Stimulated activated CD4-positive, alpha-beta T cell treated with anti-CD3 and anti-CD28 coated beads, Interleukin-1b, Interleukin-23, amount 100 ng/mL, for 48 hours (primary cell): ENCODE data around the gene RRAD.
"Not testable (repeated sequence)": the region's sequence is repeated elsewhere in the genome, so short reads cannot be mapped to it uniquely, and the experiment has no call there.

Source experiments
- DNase-seq: peaks from one replicate; pipeline ENCODE4 v3.0.0-alpha.2; 2020

The RRAD gene

GRCh38 chr16:66925322-66925840 is at the start of gene RRAD:
Gene RRAD, minus strand, starts transcription at chr16:66925535. Its CDS starts 356 bp downstream, at chr16:66925179.
- no peak for DNase-seq

- peak; percentile 72 for DNase-seq
Observed at GRCh38 chr16:66974932-66975246, 49.6 kb upstream of the RRAD start.

- DNase-seq: not testable (repeated sequence)
Observed at GRCh38 chr16:66974156-66974931, 49.0 kb upstream of the RRAD start.

GRCh38 chr16:66973716-66974115 is 48.4 kb upstream of the RRAD start:
- no peak for DNase-seq

- DNase-seq: no peak
Observed at GRCh38 chr16:66972983-66973382, 47.6 kb upstream of the RRAD start.

GRCh38 chr16:66970775-66971720 is 45.7 kb upstream of the RRAD start:
- DNase-seq: no peak

GRCh38 chr16:66968847-66969246 is 43.5 kb upstream of the RRAD start:
- no peak for DNase-seq

- DNase-seq: no peak
Observed at GRCh38 chr16:66964049-66964448, 38.7 kb upstream of the RRAD start.

- no peak for DNase-seq
Observed at GRCh38 chr16:66961914-66962313, 36.6 kb upstream of the RRAD start.

- DNase-seq: peak; percentile 76
Observed at GRCh38 chr16:66961065-66961744, 35.9 kb upstream of the RRAD start, which contains the start of gene CES3. Gene CES3, plus strand, starts transcription at chr16:66961266. Its CDS starts 42 bp downstream, at chr16:66961308.

- DNase-seq: no peak
Observed at GRCh38 chr16:66960270-66960669, 34.9 kb upstream of the RRAD start.

- no peak for DNase-seq
Observed at GRCh38 chr16:66959704-66960161, 34.4 kb upstream of the RRAD start.

GRCh38 chr16:66958857-66959703 is 33.7 kb upstream of the RRAD start:
- DNase-seq: no peak

- DNase-seq: not testable (repeated sequence)
Observed at GRCh38 chr16:66956154-66956457, 30.8 kb upstream of the RRAD start.

- DNase-seq: not testable (repeated sequence)
Observed at GRCh38 chr16:66955363-66956153, 30.2 kb upstream of the RRAD start.

GRCh38 chr16:66954097-66954659 is 28.8 kb upstream of the RRAD start:
- DNase-seq: peak; percentile 77

GRCh38 chr16:66953462-66954096 is 28.2 kb upstream of the RRAD start:
- no peak for DNase-seq

- no peak for DNase-seq
Observed at GRCh38 chr16:66952430-66953110, 27.2 kb upstream of the RRAD start.

- DNase-seq: no peak
Observed at GRCh38 chr16:66950971-66951790, 25.8 kb upstream of the RRAD start.
